Measurements from ENCODE around the gene RBM25. TPM values are rescaled to one million over a fixed set of nuclear protein-coding genes. Genes with fewer than 3 reads are reported as not detected.

Gene RBM25
- total and polyA plus RNA-seq, 2 donors from 2014 or later: 18.8 to 70.0 TPM

DNA sequence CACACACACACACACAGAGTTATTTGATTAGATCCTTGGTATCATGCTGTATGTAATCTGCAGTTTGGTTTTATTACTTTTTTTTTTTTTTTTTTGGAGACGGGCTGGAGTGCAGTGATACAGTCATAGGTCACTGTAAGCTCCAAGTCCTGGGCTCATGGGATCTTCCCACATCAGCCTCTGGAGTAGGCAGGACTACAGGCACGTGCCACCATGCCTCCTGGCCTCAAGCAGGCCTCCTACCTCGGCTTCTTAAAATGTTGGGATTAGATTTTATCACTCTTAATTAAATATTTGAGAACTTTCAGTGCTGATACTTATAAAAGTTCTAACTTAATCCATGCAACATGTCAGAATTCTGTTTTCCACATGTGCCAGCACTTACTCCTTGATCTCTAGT lies 46.7 kb downstream of the RBM25 start:
- Histone ChIP-seq H3K4me1 (ENCODE audit: control insufficient read depth in 2 of 3, insufficient read depth in 2 of 3, low read depth in 1 of 3, low read length in 3 of 3) (no peaks in the 10 kb centered on the region), H3K9ac (ENCODE audit: low read length in 3 of 3) (no peak overlapping the region), H3K27me3 (ENCODE audit: control insufficient read depth, insufficient read depth, low read length) (no peaks in the 10 kb centered on the region), H3K9me3 (ENCODE audit: control insufficient read depth in 2 of 3, insufficient read depth in 1 of 3, low read length in 3 of 3) (no peaks in the 10 kb centered on the region), H3K4me3 (ENCODE audit: low read length in 3 of 3) (no peak overlapping the region), H3K36me3 (ENCODE audit: control insufficient read depth in 2 of 3, insufficient read depth in 3 of 3, low read length in 3 of 3) (peaks cover 21 to 44% (median 23%) of the 10 kb centered on the region in 3 donors), H3K27ac (ENCODE audit: low read depth in 2 of 2, low read length in 2 of 2) (no peak overlapping the region)
- TF ChIP-seq, protein P1, sequence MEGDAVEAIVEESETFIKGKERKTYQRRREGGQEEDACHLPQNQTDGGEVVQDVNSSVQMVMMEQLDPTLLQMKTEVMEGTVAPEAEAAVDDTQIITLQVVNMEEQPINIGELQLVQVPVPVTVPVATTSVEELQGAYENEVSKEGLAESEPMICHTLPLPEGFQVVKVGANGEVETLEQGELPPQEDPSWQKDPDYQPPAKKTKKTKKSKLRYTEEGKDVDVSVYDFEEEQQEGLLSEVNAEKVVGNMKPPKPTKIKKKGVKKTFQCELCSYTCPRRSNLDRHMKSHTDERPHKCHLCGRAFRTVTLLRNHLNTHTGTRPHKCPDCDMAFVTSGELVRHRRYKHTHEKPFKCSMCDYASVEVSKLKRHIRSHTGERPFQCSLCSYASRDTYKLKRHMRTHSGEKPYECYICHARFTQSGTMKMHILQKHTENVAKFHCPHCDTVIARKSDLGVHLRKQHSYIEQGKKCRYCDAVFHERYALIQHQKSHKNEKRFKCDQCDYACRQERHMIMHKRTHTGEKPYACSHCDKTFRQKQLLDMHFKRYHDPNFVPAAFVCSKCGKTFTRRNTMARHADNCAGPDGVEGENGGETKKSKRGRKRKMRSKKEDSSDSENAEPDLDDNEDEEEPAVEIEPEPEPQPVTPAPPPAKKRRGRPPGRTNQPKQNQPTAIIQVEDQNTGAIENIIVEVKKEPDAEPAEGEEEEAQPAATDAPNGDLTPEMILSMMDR (IDR thresholded peaks at IDR 0.05; ENCODE audit: borderline replicate concordance, extremely low read depth, insufficient read depth): no peak
- intact Hi-C loops (cut with DNase I): no loop called here
- DNase-seq (no peak), FAIRE-seq (no peak)

DNA sequence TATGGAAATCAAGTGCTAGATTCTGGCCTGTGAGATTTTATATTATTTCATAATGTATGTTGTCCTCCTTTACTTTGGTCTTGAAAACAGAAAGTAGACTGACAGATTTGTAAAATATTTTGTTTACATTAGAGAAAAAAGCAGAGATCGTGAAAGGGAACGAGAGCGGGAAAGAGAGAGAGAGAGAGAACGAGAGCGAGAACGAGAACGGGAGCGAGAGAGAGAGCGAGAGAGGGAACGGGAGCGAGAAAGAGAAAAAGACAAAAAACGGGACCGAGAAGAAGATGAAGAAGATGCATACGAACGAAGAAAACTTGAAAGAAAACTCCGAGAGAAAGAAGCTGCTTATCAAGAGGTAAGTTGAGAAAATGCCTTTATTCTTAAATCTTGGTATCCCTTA lies 47.4 kb downstream of the RBM25 start:
- Histone ChIP-seq H3K9me3 (ENCODE audit: control insufficient read depth in 2 of 3, insufficient read depth in 1 of 3, low read length in 3 of 3) (no peaks in the 10 kb centered on the region), H3K27me3 (ENCODE audit: control insufficient read depth, insufficient read depth, low read length) (no peaks in the 10 kb centered on the region), H3K36me3 (ENCODE audit: control insufficient read depth in 2 of 3, insufficient read depth in 3 of 3, low read length in 3 of 3) (peaks cover 17 to 44% (median 21%) of the 10 kb centered on the region in 3 donors), H3K4me1 (ENCODE audit: control insufficient read depth in 2 of 3, insufficient read depth in 2 of 3, low read depth in 1 of 3, low read length in 3 of 3) (no peaks in the 10 kb centered on the region), H3K9ac (ENCODE audit: low read length in 3 of 3) (no peak overlapping the region), H3K27ac (ENCODE audit: low read depth in 2 of 2, low read length in 2 of 2) (no peak overlapping the region), H3K4me3 (ENCODE audit: low read length in 3 of 3) (no peak overlapping the region)
- intact Hi-C loops (cut with DNase I): no loop called here
- FAIRE-seq (no peak), DNase-seq (no peak)
- TF ChIP-seq, protein P1 (IDR thresholded peaks at IDR 0.05; ENCODE audit: borderline replicate concordance, extremely low read depth, insufficient read depth): no peak

GRCh38 chr14:73116079-73116665 lies 57.8 kb downstream of the RBM25 start:
- Histone ChIP-seq H3K27me3 (ENCODE audit: control insufficient read depth, insufficient read depth, low read length) (no peaks in the 10 kb centered on the region), H3K27ac (ENCODE audit: low read depth in 2 of 2, low read length in 2 of 2) (no peak overlapping the region), H3K9ac (ENCODE audit: low read length in 3 of 3) (no peak overlapping the region), H3K4me1 (ENCODE audit: control insufficient read depth in 2 of 3, insufficient read depth in 2 of 3, low read depth in 1 of 3, low read length in 3 of 3) (no peaks in the 10 kb centered on the region), H3K9me3 (ENCODE audit: control insufficient read depth in 2 of 3, insufficient read depth in 1 of 3, low read length in 3 of 3) (no peaks in the 10 kb centered on the region), H3K4me3 (ENCODE audit: low read length in 3 of 3) (no peak overlapping the region), H3K36me3 (ENCODE audit: control insufficient read depth in 2 of 3, insufficient read depth in 3 of 3, low read length in 3 of 3) (peaks cover 7 to 41% (median 8%) of the 10 kb centered on the region in 3 donors)
- intact Hi-C loops (cut with DNase I): no loop called here
- TF ChIP-seq, protein P1 (IDR thresholded peaks at IDR 0.05; ENCODE audit: borderline replicate concordance, extremely low read depth, insufficient read depth): no peak
- FAIRE-seq (no peak), DNase-seq (no peak)

All from kidney (tissue), 14 donors.